PC-9 (cell line): ENCODE data around the gene ACBD6. TPM values are rescaled to one million over a fixed set of nuclear protein-coding genes. Genes with fewer than 3 reads are reported as not detected.

Experiments
- BruUV-seq: library from RNA; stranded (reverse); fragments of 400-500 nt; replicated peaks from 2 replicates; lab custom pipeline; 2021; lab: Mats Ljungman, UMichigan
- CTCF ChIA-PET: fragments of 300-600 bp; sonication (Branson Sonifier 250); formaldehyde crosslinking; loops from one replicate; lab custom pipeline; 2022; ENCODE audit warnings: antibody characterized with exemption; lab: Charles Lee
- POLR2A ChIA-PET: fragments of 300-600 bp; sonication (Branson Sonifier 250); formaldehyde crosslinking; loops from one replicate; lab custom pipeline; 2022; ENCODE audit warnings: antibody characterized with exemption; ENCODE audit not compliant: unreplicated experiment; lab: Charles Lee
- DNase-seq, 2 experiments: peaks; one replicate each; pipeline versions ENCODE4 v3.0.0 to v3.0.0-alpha.2; 2015 to 2022; ENCODE audit warnings: mixed read lengths in 1 of 2
- H2AFZ ChIP-seq: fragments of 200-600 bp; sonication (generic); 2 replicates; pipeline ENCODE4 v1.8.1; 2017; ENCODE audit warnings: antibody characterized with exemption
- H3F3A ChIP-seq: fragments of 200-600 bp; sonication (generic); 2 replicates; pipeline ENCODE4 v1.8.1; 2017; ENCODE audit warnings: antibody characterized with exemption, mild to moderate bottlenecking, low read depth; ENCODE audit not compliant: insufficient read depth
- H3K27ac ChIP-seq: fragments of 200-600 bp; sonication (generic); 2 replicates; pipeline ENCODE4 v1.6.1; 2016; ENCODE audit warnings: mixed run types
- H3K27me3 ChIP-seq: fragments of 200-600 bp; sonication (generic); 2 replicates; pipeline ENCODE4 v1.6.1; 2016; ENCODE audit warnings: low read depth, mixed run types; ENCODE audit not compliant: insufficient read depth
- H3K36me3 ChIP-seq: fragments of 200-600 bp; sonication (generic); 2 replicates; pipeline ENCODE4 v1.6.1; 2016; ENCODE audit warnings: low read depth, mixed run types
- H3K4me1 ChIP-seq: fragments of 200-600 bp; sonication (generic); replicated peaks from 2 replicates; pipeline ENCODE4 v1.6.1; 2016; ENCODE audit warnings: mixed run types; ENCODE audit not compliant: insufficient read depth
- H3K4me2 ChIP-seq: fragments of 200-600 bp; sonication (generic); 2 replicates; pipeline ENCODE4 v1.6.1; 2017; ENCODE audit warnings: mixed run types
- H3K4me3 ChIP-seq: fragments of 200-600 bp; sonication (generic); 2 replicates; pipeline ENCODE4 v1.6.1; 2016; ENCODE audit warnings: mixed run types
- H3K79me2 ChIP-seq: fragments of 200-600 bp; sonication (generic); 2 replicates; pipeline ENCODE4 v1.6.1; 2017; ENCODE audit warnings: low read depth, mixed run types
- H3K9me2 ChIP-seq: fragments of 200-600 bp; sonication (generic); 2 replicates; pipeline ENCODE4 v1.8.1; 2017; ENCODE audit warnings: mild to moderate bottlenecking; ENCODE audit not compliant: insufficient read depth
- H3K9me3 ChIP-seq: fragments of 200-600 bp; sonication (generic); 2 replicates; pipeline ENCODE4 v1.8.1; 2016; ENCODE audit warnings: low read depth; ENCODE audit not compliant: insufficient read depth
- H4K20me1 ChIP-seq: fragments of 200-600 bp; sonication (generic); 2 replicates; pipeline ENCODE4 v1.8.1; 2017; ENCODE audit not compliant: insufficient read depth
- CTCF ChIP-seq: fragments of 200-600 bp; sonication (generic); conservative IDR thresholded peaks from 2 replicates; pipeline ENCODE4 v1.6.1; 2017; ENCODE audit warnings: mixed run types, antibody characterized with exemption, mild to moderate bottlenecking, moderate library complexity
- EZH2 ChIP-seq: fragments of 200-600 bp; sonication (generic); IDR thresholded peaks from 2 replicates; pipeline ENCODE4 v1.8.0; 2017; ENCODE audit warnings: antibody characterized with exemption, low read depth
- intact Hi-C: fragments of 100-400 bp; cut with micrococcal nuclease; formaldehyde crosslinking; loops from one replicate; pipeline ENCODE4 v1.10.0; 2022; ENCODE audit not compliant: unreplicated experiment
- total RNA-seq: library from RNA; stranded (reverse); gene quantifications from 2 replicates; pipeline ENCODE4 v1.2.3, GENCODE V29; 2021

Gene ACBD6
- total RNA-seq, 1 experiment from 2014 or later = 61.0 TPM

- H3K9me3 ChIP-seq = no peaks in the 10 kb centered on the region
- intact Hi-C loops = no loop called here
- H3K9me2 ChIP-seq = no peaks in the 10 kb centered on the region
- no peaks in the 10 kb centered on the region for H3K27me3 ChIP-seq
- peaks cover 2% of the 10 kb centered on the region; the same call in 1 of the 2 replicates for H3K36me3 ChIP-seq
- H3K4me3 ChIP-seq = no peak overlapping the region
- H3K27ac ChIP-seq = no peak overlapping the region
- ChIA-PET POLR2A (no interaction called here), CTCF (interaction anchor here (0.7 kb wide), 1 partner anchor 181 kb away, joined by 4 read pairs; no protein-coding TSS in a partner anchor)
- H2AFZ ChIP-seq = no peak overlapping the region
- no peak overlapping the region for H3K4me2 ChIP-seq
- H3K4me1 ChIP-seq = no peaks in the 10 kb centered on the region
- no peak for DNase-seq
- H3K79me2 ChIP-seq = no peaks in the 10 kb centered on the region
- TF ChIP-seq CTCF (no peak), EZH2 (no peak)
- H4K20me1 ChIP-seq = no peaks in the 10 kb centered on the region
- no TSS peak for BruUV-seq
- no peaks in the 10 kb centered on the region for H3F3A ChIP-seq
Observed at GRCh38 chr1:180407051-180407450, 95.3 kb downstream of the ACBD6 start.

- TF ChIP-seq EZH2 (no peak), CTCF (no peak)
- H4K20me1 ChIP-seq = peaks cover 2% of the 10 kb centered on the region; the same call in 1 of the 2 replicates
- H3K9me2 ChIP-seq = no peaks in the 10 kb centered on the region
- H3K27ac ChIP-seq = no peak overlapping the region
- no peaks in the 10 kb centered on the region for H3F3A ChIP-seq
- H3K4me3 ChIP-seq = no peak overlapping the region
- ChIA-PET POLR2A (no interaction called here), CTCF (no interaction called here)
- no peaks in the 10 kb centered on the region; the same call in 1 of the 2 replicates for H3K36me3 ChIP-seq
- no peak overlapping the region for H2AFZ ChIP-seq
- no peaks in the 10 kb centered on the region for H3K4me1 ChIP-seq
- DNase-seq = no peak
- no TSS peak for BruUV-seq
- no peak overlapping the region for H3K4me2 ChIP-seq
- H3K27me3 ChIP-seq = no peaks in the 10 kb centered on the region
- no peaks in the 10 kb centered on the region for H3K9me3 ChIP-seq
- intact Hi-C loops = no loop called here
- no peaks in the 10 kb centered on the region for H3K79me2 ChIP-seq
Observed at GRCh38 chr1:180402551-180402950, 99.8 kb downstream of the ACBD6 start.

- no peaks in the 10 kb centered on the region; the same call in 1 of the 2 replicates for H3K36me3 ChIP-seq
- no peak for DNase-seq
- no peaks in the 10 kb centered on the region for H3K79me2 ChIP-seq
- no peak overlapping the region for H3K27ac ChIP-seq
- no TSS peak for BruUV-seq
- H3F3A ChIP-seq = no peaks in the 10 kb centered on the region
- ChIA-PET CTCF (no interaction called here), POLR2A (no interaction called here)
- H3K27me3 ChIP-seq = no peaks in the 10 kb centered on the region
- peaks cover 2% of the 10 kb centered on the region; the same call in 1 of the 2 replicates for H4K20me1 ChIP-seq
- TF ChIP-seq EZH2 (no peak), CTCF (no peak)
- intact Hi-C loops = no loop called here
- no peak overlapping the region for H3K4me3 ChIP-seq
- H3K4me1 ChIP-seq = no peaks in the 10 kb centered on the region
- H3K9me3 ChIP-seq = no peaks in the 10 kb centered on the region
- H3K9me2 ChIP-seq = no peaks in the 10 kb centered on the region
- no peak overlapping the region for H2AFZ ChIP-seq
- H3K4me2 ChIP-seq = no peak overlapping the region
Observed at GRCh38 chr1:180402001-180402400, 100.4 kb downstream of the ACBD6 start.
